LNCAP (cell line): ENCODE data around the gene NME7.

ENCODE experiments used
- TF ChIP-seq, protein P1 (sequence below): fragments of 450-650 bp; IDR thresholded peaks from 2 replicates; pipeline ENCODE4 v1.5.1; 2017; ENCODE audit warnings: mild to moderate bottlenecking

NME7 gene

DNA sequence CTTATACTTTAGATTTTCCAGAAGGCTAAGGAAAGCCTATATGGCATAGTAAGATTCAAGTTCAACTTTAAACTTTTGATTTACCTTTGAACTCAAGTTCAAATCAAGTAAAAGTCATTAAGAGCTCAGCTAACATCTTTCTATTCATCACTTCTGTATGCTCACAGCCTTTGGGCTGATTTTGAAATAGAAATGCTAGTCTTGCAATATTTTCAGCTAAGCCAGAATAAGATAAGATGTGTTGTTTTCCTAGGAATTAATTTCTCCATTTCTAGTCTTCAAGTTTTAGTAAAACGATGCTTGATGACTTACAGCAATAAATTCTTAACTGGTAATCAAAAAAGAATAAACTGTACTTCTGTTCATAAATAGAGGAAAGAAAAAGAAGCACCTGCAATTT is 225.5 kb downstream of the NME7 start:
- TF ChIP-seq, protein P1, sequence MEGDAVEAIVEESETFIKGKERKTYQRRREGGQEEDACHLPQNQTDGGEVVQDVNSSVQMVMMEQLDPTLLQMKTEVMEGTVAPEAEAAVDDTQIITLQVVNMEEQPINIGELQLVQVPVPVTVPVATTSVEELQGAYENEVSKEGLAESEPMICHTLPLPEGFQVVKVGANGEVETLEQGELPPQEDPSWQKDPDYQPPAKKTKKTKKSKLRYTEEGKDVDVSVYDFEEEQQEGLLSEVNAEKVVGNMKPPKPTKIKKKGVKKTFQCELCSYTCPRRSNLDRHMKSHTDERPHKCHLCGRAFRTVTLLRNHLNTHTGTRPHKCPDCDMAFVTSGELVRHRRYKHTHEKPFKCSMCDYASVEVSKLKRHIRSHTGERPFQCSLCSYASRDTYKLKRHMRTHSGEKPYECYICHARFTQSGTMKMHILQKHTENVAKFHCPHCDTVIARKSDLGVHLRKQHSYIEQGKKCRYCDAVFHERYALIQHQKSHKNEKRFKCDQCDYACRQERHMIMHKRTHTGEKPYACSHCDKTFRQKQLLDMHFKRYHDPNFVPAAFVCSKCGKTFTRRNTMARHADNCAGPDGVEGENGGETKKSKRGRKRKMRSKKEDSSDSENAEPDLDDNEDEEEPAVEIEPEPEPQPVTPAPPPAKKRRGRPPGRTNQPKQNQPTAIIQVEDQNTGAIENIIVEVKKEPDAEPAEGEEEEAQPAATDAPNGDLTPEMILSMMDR = no peak

DNA sequence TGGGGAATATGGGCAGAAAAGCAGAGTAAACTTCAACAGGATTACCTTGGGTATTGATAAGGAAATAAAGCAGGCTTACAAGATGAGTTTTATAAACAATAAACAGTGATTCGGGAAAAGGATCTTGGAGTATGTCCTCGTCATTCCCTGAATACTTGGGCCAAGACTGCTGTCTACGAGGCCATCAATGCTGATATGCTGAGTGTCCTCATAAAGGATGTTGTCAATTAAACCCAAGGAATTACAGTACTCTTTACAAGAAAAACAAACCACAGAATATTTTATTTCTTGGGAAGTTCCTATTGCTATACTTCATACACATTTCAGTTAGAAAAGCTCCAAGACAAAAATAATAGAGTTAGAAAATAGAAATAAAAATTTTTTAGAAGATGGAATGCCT is 226.2 kb downstream of the NME7 start:
- TF ChIP-seq, protein P1 = no peak

DNA sequence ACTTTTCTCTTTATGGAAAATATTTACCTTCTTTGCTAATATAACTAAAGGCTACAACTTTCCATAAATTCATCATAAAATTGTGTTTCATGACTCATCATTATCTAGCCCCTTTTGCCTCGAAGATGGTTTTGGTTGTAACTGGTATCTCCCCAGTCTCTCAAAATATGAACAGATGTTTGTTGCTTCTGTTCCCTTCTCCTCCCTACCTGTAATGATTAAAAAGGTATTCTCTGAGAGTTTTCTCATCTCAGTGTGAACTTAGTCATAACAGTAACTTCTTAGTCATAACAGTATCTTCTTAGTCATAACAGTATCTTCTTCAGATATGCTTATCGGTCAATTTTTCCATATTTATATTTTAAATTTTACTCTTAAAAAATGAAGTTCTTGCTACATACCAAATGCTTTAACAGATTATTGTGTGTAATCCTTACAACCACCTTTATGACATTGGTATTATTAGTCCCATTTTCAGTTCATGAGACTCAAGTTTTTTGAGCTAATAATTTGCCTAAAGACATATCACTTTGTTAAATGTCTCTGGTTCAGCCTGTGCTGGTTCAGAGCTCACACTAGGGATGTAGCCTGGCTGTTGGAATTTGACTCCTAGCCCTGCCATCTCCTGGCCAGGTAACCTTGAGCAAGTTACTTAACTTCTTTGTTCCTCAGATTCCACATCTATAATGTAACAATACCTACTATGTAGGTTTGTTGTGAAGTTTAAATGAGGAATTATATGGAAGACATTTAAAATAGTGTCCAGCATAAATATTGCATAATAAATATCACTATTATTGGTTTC is 228.5 kb downstream of the NME7 start:
- TF ChIP-seq, protein P1 = no peak

DNA sequence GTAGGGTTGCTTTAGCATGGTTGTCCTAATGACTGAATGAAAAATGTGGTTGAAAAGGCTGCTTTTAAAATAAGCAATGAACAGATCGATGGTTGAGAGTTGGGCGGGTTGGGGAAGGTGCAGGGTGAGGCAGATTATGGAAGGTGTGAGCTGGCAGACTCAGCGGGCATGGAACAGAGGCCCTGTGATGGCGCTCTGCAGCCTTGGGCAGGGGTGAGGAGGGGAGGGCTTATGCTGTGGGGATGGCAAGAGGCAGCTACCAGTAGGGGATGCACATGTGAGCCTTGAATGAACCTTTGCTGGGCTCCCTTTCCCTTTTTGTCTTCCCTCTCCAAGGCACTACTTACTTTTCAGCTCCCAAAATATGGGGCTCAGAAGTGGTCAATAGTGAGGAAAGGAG is 230.2 kb downstream of the NME7 start:
- TF ChIP-seq, protein P1 = no peak

DNA sequence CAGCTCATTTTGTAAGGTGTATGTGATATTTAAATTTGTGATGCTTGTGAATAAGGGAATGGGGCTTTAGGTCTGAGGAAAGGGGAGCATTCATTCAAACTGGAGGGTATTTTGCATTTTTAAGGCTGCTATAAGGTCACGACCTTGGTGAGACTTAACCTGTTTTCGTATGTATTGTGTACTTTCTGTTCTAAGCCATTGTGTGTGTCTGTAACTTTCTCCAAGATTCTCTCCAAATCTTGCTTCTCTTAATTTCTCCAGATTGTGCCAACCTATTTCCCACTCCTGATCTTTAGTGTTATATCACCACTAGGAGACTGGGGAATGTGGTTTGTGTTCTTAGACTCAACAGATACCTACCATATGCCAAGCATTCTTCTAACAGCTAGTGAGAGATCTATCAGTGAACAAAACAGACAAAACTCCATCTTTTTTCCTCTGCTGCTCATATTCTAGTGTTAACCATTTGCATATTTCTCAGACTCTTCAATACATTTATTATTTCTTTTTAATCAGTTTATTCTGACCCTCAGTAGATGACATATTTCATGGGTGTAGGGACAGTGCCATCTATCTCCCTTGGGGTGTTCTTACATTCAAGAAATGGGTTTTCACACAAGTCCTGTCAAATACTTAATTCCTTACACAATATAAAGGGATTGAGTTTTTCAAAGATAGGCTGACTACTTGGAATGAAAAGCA is 233.6 kb downstream of the NME7 start:
- TF ChIP-seq, protein P1 = peak; percentile 43

DNA sequence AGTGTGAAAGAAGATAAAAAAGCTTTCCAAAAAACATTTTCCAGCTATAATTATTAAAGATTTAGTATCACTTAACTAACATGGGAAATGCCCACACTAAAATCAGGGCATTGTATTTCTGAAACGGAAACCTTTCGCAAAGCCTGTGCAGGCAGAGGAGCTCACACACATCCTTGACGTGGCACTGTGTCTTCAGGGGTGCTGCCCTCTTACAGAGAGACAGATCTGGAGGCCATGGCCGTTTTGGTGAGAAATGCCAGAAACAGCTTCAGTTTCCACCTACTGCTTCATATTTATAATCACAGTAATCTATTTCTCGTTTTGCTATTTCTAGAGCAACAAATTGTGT is 234.4 kb downstream of the NME7 start:
- TF ChIP-seq, protein P1 = no peak

DNA sequence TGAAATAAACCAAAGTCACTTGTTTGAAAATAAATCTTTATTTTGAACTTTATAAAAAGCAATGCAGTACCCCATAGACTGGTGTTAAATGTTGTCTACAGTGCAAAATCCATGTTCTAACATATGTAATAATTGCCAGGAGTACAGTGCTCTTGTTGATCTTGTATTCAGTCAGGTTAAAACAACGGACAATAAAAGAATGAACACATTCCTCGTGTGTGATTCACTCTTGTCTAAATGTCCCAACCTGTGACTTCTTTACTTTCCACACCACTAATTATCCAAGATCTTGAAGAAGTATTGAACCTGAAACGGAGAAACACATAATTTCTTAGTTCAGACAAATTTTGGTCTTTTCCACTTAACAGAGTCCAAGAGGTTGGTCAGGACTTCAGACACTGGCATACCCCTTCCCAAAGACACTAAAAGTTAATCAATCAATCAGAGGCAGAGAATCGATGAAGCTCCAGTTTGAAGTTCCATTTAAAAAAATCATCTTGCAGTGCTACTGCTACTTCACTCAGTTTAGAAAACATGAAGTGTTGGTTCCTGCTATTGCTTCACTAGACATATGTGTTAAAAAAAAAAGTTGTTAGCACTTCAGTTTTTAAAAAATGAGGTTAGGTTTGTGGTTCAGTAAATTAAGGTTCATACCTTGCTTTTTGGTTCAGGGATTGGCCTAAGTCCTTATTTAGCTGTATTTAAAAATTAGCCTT is 234.9 kb downstream of the NME7 start:
- TF ChIP-seq, protein P1 = no peak
